ENCODE data around the gene ADGRA3.
"Not testable (repeated sequence)": the region's sequence is repeated elsewhere in the genome, so short reads cannot be mapped to it uniquely, and the experiment has no call there.

Gene ADGRA3

DNA sequence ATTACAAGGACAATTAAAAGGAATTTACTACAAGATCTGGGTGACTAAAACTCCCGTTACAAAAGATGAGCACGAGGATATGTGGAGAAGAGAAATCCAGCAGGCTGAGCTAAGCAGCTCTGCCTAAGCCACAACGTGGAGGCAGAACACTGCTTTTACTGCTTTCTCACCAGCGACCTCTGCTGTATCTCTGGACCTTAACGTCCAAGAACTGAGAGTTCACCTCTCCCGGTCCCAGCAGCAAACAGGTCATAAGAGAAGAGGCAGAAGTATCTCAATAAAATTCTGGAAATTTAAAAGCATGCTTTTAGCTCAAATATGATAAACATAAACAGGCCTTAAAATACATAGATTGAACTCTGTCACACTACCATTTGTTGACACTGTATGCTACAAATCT is 81.0 kb downstream of the ADGRA3 start:
- DNase-seq (ENCODE audit: low spot score), result peak; percentile 15

DNA sequence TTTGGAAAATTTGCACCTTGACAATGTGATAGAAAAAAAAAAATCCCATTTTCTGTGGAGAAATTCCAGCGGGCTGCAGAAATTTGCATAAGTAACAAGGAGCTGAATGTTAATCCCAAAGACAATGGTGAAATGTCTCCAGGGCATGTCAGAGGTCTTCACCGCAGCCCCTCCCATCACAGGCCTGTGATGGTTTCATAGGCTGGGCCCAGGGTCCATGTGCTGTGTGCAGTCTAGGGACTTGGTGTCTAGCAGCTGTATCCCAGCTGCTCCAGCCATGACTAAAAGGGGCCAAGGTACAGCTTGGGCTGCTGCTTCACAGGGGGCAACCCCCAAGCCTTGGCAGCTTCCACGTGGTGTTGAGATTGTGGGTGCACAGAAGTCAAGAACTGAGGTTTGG is 85.2 kb downstream of the ADGRA3 start:
- no peak for DNase-seq (ENCODE audit: low spot score)

DNA sequence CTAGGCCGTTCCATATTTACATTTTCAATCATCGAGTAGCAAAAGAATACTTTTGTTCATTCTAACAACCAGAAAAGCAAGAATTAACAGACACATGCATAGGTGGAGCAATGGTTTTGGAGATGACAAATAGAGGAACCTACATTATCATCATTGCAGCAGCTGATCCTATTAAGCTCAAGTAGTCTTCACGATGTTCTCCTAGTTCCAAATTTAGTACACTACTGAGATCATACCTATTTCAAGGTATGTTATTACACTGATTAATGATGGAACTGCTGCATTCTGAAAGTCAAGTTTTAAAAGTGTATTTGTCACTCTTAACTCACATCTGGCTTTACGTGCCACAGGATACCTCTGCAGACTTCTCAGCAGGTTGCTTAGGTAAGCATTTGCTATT is 87.4 kb downstream of the ADGRA3 start:
- DNase-seq (ENCODE audit: low spot score), result no peak

DNA sequence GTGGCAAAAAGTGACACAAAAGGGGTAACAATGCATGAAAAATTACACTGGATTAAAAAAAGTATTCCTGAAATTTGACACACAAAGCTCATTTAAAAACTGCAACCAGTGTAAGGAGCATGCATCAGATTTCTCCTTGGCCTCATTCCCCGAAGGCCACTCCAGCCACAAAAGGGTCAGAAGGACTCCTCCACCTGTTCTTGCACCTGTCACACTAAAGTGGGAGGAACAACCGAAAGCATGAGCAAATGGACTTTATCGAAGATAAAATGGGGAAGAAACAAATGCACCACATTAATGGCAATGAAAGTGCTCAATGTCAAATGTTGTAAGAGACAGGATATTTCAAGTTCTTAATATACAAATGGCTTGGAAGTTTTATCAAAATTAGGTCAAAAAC is 88.2 kb downstream of the ADGRA3 start:
- no peak for DNase-seq (ENCODE audit: low spot score)

DNA sequence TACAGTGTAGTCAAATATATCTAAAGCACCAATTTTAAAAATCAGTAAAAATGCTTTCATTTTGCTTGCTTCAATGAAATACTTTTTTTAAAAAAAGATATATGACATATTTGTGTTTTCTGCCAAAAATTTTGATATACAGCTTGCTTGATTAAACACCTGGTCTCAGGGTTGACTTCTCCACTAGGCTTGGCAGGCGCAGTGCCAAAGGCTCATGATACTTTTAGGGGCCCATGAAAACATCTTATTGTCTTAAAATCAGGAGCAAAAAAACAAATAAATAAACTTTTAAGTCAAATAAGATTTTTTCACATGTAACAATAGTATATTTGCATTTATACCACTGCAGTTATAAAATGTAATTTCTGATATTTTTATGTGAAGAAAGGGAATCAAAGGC is 95.6 kb downstream of the ADGRA3 start:
- DNase-seq (ENCODE audit: low spot score), result no peak

- no peak for DNase-seq (ENCODE audit: low spot score)
Measured at GRCh38 chr4:22417408-22417807, 98.5 kb downstream of the ADGRA3 start.

- no peak for DNase-seq (ENCODE audit: low spot score)
Measured at GRCh38 chr4:22416403-22416802, 99.5 kb downstream of the ADGRA3 start.

DNA sequence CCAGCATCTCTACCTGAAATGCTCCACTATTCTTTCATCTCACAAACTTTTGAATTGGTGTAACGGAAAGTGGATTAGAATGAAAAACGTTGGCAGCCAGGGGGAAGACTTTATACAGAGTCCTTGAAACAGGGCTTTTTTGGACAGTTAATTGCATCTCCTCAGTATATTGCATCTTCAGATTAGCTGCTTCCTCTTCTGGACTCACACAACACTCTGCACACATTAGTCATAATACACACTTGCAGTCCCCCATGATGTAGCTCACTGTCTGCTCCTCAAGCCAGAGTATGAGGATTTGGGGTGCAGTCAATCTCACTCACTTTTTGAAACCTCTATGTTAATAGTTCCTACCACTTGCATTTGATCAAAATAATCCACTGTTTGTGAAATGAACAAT is 101.0 kb downstream of the ADGRA3 start:
- no peak for DNase-seq (ENCODE audit: low spot score)

DNA sequence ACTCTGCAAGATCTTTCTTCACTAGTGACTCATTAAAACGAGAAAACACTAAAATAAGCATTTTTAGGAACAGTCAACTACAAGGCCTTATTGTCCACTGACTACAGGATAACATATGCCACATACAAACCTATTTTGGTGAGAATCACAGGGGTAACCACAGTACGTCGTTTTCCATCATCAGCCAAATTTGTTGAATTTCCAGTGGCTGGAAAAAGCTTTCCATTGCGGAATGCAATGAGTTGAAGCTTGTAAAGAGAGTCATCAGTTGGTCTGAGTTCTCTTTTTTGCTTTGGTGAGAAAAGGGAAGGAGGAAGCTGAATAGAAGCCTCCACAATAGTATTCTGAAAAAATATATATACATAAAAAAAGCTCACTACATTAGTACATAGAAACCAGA is 102.4 kb downstream of the ADGRA3 start:
- DNase-seq (ENCODE audit: low spot score), result no peak

- no peak for DNase-seq (ENCODE audit: low spot score)
Measured at GRCh38 chr4:22412013-22412412, 103.9 kb downstream of the ADGRA3 start.

GRCh38 chr4:22410645-22411247 is 105.1 kb downstream of the ADGRA3 start:
- no peak for DNase-seq (ENCODE audit: low spot score)

GRCh38 chr4:22408474-22408873 is 107.4 kb downstream of the ADGRA3 start:
- DNase-seq (ENCODE audit: low spot score), result no peak

- DNase-seq (ENCODE audit: low spot score), result no peak
Measured at GRCh38 chr4:22407361-22407760, 108.5 kb downstream of the ADGRA3 start.

DNA sequence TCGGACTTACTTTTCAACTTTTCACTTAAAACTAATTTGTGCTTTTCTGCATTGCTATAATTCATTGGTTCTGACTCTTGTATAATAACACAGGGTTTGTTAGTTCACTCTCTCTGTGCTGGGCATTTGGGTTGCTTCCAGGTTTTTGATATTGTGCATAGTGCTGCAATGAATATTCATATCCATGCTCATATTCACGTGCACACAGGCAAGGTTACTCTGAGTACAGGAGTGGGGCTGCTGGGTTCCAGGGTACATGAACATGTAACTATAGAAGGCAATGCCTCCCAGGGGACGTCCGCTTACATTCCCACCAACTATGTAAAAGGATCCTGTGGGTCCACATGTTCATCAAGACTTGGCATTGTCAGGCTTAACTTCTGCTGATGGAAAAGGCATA is 117.2 kb downstream of the ADGRA3 start:
- no peak for DNase-seq (ENCODE audit: low spot score)

DNA sequence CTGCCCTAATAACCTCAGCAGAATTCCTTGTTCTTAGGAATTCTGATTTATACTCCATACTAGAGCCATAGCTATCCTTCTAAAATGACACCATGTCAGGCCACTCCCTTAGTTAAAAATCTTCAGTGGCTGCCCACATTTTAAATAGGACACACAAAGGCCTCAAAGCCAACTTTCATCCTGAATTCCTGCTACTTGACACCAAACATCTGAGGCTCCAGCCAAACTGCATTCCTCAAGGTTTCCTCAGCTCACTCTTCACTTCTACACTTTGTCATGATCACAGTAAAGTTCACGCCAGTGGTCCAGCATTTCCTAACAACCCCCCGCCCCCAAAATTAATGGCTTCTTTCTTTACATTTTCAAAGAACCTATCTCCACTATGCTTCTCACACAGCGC is 124.3 kb downstream of the ADGRA3 start:
- no peak for DNase-seq (ENCODE audit: low spot score)

GRCh38 chr4:22389240-22389870 is 126.5 kb downstream of the ADGRA3 start:
- DNase-seq (ENCODE audit: low spot score), result peak; percentile 45

DNA sequence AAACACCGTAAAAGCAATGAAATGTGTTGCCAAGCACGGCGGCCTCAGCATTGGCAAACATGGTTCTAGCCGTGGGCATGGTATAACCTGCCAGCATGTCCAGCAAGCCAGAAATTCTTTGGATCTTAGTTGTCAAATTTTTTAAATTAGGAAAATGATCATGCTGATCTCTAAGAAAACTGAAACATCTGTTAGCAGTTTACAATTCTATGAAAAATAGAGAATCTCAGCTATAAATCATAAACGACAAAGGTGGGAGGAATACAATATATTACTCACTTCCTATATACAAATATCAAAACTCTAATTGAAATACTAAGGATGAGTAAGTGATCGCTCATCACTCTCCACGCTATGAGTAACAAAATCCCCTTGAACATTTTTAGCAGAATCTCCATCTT is 130.3 kb downstream of the ADGRA3 start:
- no peak for DNase-seq (ENCODE audit: low spot score)

GRCh38 chr4:22384154-22384553 is 131.7 kb downstream of the ADGRA3 start:
- DNase-seq (ENCODE audit: low spot score), result no peak

GRCh38 chr4:22382216-22382615 is 133.7 kb downstream of the ADGRA3 start:
- not testable (repeated sequence) for DNase-seq (ENCODE audit: low spot score)

GRCh38 chr4:22372986-22373385 is 142.9 kb downstream of the ADGRA3 start:
- no peak for DNase-seq (ENCODE audit: low spot score)

- DNase-seq (ENCODE audit: low spot score), result no peak
Measured at GRCh38 chr4:22369901-22370562, 145.8 kb downstream of the ADGRA3 start.

GRCh38 chr4:22363787-22364186 is 152.1 kb downstream of the ADGRA3 start:
- no peak for DNase-seq (ENCODE audit: low spot score)

DNA sequence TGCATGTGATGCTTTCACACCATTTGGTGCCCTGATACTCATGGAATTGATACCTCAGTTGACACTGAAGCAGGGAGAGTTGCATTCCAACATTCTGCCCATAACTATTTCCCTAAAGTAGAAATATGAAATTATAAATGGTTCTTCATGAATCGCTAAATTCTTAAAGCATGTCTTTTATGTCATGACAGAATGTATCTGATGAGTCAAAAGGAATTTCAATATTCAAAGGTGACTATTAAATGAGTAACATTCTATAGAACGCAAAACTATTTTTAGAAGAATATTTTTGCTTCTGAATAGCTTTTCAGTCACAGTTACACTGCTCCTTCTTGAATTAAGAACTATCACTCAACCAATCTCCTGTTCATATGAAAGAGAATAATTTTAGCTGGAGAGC is 152.8 kb downstream of the ADGRA3 start:
- peak; percentile 35 for DNase-seq (ENCODE audit: low spot score)

All from putamen (tissue), 1 donor.